Epithelial cell of proximal tubule (primary cell): ENCODE measurements around the gene CADM1. TPM values are rescaled to one million over a fixed set of nuclear protein-coding genes. Genes with fewer than 3 reads are reported as not detected.

Experiments
- DNase-seq: peaks from one replicate; pipeline ENCODE4 v3.0.0-alpha.2; 2011; ENCODE audit warnings: low read depth
- H3K4me3 ChIP-seq: 2 replicates; pipeline ENCODE4 v1.5.1; 2011; ENCODE audit warnings: low read depth, mild to moderate bottlenecking, low read length
- CTCF ChIP-seq: conservative IDR thresholded peaks from 2 replicates; pipeline ENCODE4 v1.5.1; 2012; ENCODE audit warnings: low read depth, mild to moderate bottlenecking, low read length
- total RNA-seq: library from RNA; depleted of rRNA; stranded (reverse); fragments of >200 nt; gene quantifications from 2 replicates; pipeline ENCODE4 v1.2.3, GENCODE V29; 2015

Gene CADM1
- total RNA-seq, 1 donor from 2014 or later: 21.3 TPM

GRCh38 chr11:115164774-115165173 is 339.4 kb downstream of the CADM1 start:
- no peak for TF ChIP-seq CTCF
- no peak overlapping the region for H3K4me3 ChIP-seq
- DNase-seq: no peak

- no peak for TF ChIP-seq CTCF
- no peak overlapping the region for H3K4me3 ChIP-seq
- DNase-seq: no peak
Measured at GRCh38 chr11:115162919-115163318, 341.3 kb downstream of the CADM1 start.

- H3K4me3 ChIP-seq: no peak overlapping the region
- no peak for DNase-seq
- TF ChIP-seq CTCF: no peak
Measured at GRCh38 chr11:115161876-115162275, 342.3 kb downstream of the CADM1 start.

- no peak for TF ChIP-seq CTCF
- DNase-seq: no peak
- no peak overlapping the region for H3K4me3 ChIP-seq
Measured at GRCh38 chr11:115159207-115159606, 345.0 kb downstream of the CADM1 start.

- DNase-seq: no peak
- no peak for TF ChIP-seq CTCF
- no peak overlapping the region for H3K4me3 ChIP-seq
Measured at GRCh38 chr11:115158053-115158452, 346.2 kb downstream of the CADM1 start.

GRCh38 chr11:115157247-115157646 is 347.0 kb downstream of the CADM1 start:
- no peak for DNase-seq
- TF ChIP-seq CTCF: no peak
- H3K4me3 ChIP-seq: no peak overlapping the region

DNA sequence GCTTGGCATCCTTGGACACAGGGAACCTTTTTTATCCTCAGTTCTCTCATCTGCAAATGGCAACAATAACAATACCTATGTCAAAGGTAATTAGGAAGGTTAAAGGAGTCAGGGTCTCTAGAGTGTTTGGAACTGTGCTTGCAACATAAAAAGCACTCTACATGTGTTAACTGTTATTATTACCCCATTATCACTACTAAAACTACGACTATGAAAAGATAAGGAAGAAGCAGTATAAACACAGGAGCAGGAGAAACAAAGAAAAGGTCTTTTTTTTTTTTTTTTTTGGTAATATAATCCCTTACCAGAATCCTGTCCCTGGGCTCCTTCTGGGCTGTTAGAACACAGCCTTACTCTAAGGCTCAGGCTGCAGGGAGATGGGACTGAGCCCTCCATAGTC is 348.2 kb downstream of the CADM1 start:
- no peak overlapping the region for H3K4me3 ChIP-seq
- TF ChIP-seq CTCF: no peak
- DNase-seq: no peak
